NCI-H345 treated with DMSO at 0.1 percent for 48 hours (cell line): ENCODE data around the gene MANSC1.
A peak's percentile ranks its signal among the peaks of the same experiment; 100 is the strongest.

ENCODE experiments used
- DNase-seq: peaks from one replicate; lab custom pipeline; 2025; ENCODE audit not compliant: unreplicated experiment; lab: John Stamatoyannopoulos, UW

Gene MANSC1

GRCh38 chr12:12349711-12350665, at the start of gene MANSC1:
Gene MANSC1 (minus strand): TSS chr12:12350242. CDS start chr12:12343314, 6,928 bp downstream.
- DNase-seq, result peak; percentile 55

GRCh38 chr12:12399161-12399560, 49.1 kb upstream of the MANSC1 start:
- DNase-seq, result no peak

- no peak for DNase-seq
Measured at GRCh38 chr12:12398026-12398859, 48.2 kb upstream of the MANSC1 start.

GRCh38 chr12:12397184-12397583, 47.1 kb upstream of the MANSC1 start:
- DNase-seq, result no peak

GRCh38 chr12:12396694-12397093, 46.7 kb upstream of the MANSC1 start:
- DNase-seq, result no peak

- DNase-seq, result no peak
Measured at GRCh38 chr12:12393171-12393570, 43.1 kb upstream of the MANSC1 start.

- no peak for DNase-seq
Measured at GRCh38 chr12:12392413-12392812, 42.4 kb upstream of the MANSC1 start.

- no peak for DNase-seq
Measured at GRCh38 chr12:12387501-12387900, 37.5 kb upstream of the MANSC1 start.

- DNase-seq, result no peak
Measured at GRCh38 chr12:12384571-12385340, 34.7 kb upstream of the MANSC1 start.

- DNase-seq, result no peak
Measured at GRCh38 chr12:12381982-12382381, 31.9 kb upstream of the MANSC1 start.

- no peak for DNase-seq
Measured at GRCh38 chr12:12380949-12381593, 31.0 kb upstream of the MANSC1 start.

- no peak for DNase-seq
Measured at GRCh38 chr12:12379831-12380730, 30.0 kb upstream of the MANSC1 start.

- DNase-seq, result no peak
Measured at GRCh38 chr12:12378616-12379015, 28.6 kb upstream of the MANSC1 start.

- peak; percentile 83 for DNase-seq
Measured at GRCh38 chr12:12376646-12377448, 26.8 kb upstream of the MANSC1 start.

GRCh38 chr12:12372946-12373722, 23.1 kb upstream of the MANSC1 start:
- no peak for DNase-seq

- no peak for DNase-seq
Measured at GRCh38 chr12:12367482-12367998, 17.5 kb upstream of the MANSC1 start.

GRCh38 chr12:12366701-12367481, 16.8 kb upstream of the MANSC1 start:
- no peak for DNase-seq
